Measurements from ENCODE around the gene TRABD. TPM values are rescaled to one million over a fixed set of nuclear protein-coding genes. Genes with fewer than 3 reads are reported as not detected.

TRABD gene
- total and polyA plus RNA-seq, 11 donors: 14.3 to 32.9 (median 18.0) TPM

GRCh38 chr22:50218996-50219727 is 33.4 kb downstream of the TRABD start:
- Histone ChIP-seq H3K4me3 (no peak overlapping the region), H3K27ac (no peak overlapping the region), H3K9me3 (no peaks in the 10 kb centered on the region), H3K4me1 (peaks cover 0 to 14% (median 4%) of the 10 kb centered on the region in 12 donors), H3K36me3 (peaks cover 5 to 94% (median 86%) of the 10 kb centered on the region in 9 donors), H3K27me3 (no peaks in the 10 kb centered on the region)
- DNase-seq (peak; percentile 83 to 91 (median 89)), ATAC-seq (peak; percentile 73 to 89 (median 80))
- TF ChIP-seq CTCF (IDR thresholded peaks at IDR 0.05) (no peak), POLR2A (IDR thresholded peaks at IDR 0.05) (no peak)
- intact Hi-C loops (cut with DNase I): no loop called here
- WGBS, 4 donors: 62 to 83% (median 69%) methylated on average over 34 to 42 of the region's 42 CpGs

DNA sequence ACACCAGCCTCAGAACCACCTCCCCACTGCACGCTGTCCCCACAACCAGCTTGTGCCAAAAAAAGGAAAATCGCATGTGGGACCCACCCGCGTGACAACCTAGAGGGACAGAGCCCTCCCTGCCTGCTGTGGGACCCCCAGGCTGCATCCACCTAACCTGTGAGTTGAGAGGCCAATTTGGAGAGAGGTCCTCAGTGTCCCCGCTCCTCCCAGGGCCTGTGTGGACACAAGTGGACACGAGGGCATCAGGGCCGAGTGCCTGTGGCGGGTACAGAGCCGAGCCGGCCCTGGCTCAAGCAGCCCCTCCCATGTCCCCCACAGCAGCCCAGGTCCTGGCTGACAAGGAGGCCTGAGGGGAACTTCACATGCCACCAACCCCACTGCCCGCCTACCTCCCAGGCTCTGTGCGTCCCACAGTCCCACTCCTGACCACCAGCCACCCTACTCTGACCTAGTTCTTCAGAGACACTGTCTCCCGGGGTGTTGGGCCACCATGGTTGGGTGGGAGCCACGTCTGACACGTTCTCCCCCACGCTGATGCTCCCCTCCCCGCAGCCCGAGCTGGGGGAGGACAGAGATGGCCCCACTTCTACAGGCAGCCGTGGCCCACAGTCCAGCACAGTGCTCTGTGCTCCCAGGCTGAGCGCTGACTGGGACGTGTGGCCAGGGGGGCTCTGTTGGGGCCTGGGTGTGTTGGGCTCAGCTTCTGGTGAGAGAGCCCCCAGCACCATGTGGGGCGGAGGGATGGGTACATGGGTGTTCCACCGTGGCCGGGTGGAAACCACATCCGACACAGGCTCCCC is 34.3 kb downstream of the TRABD start:
- H3K4me1 ChIP-seq: peaks cover 0 to 14% (median 4%) of the 10 kb centered on the region in 12 donors
- peaks cover 5 to 95% (median 85%) of the 10 kb centered on the region in 9 donors for H3K36me3 ChIP-seq
- 81 to 90% (median 85%) methylated on average over 13 to 25 of the region's 25 CpGs for WGBS, 4 donors
- no peaks in the 10 kb centered on the region for H3K9me3 ChIP-seq
- H3K27ac ChIP-seq: no peak overlapping the region
- intact Hi-C loops (cut with DNase I): loop anchor here in 1 of 10 donors (10.0 kb wide), 1 partner anchor 245 kb away; no protein-coding TSS in a partner anchor
- DNase-seq (no peak), ATAC-seq (peak in 2 of 4 donors; percentile 0 to 2)
- no peak for TF ChIP-seq POLR2A (IDR thresholded peaks at IDR 0.05)
- no peak for TF ChIP-seq CTCF (IDR thresholded peaks at IDR 0.05)
- no peaks in the 10 kb centered on the region for H3K27me3 ChIP-seq
- H3K4me3 ChIP-seq: no peak overlapping the region

GRCh38 chr22:50220603-50221409 is 35.1 kb downstream of the TRABD start:
- TF ChIP-seq POLR2A (IDR thresholded peaks at IDR 0.05): no peak
- no peak for TF ChIP-seq CTCF (IDR thresholded peaks at IDR 0.05)
- Histone ChIP-seq H3K9me3 (no peaks in the 10 kb centered on the region), H3K36me3 (peaks cover 5 to 97% (median 86%) of the 10 kb centered on the region in 9 donors), H3K4me3 (no peak overlapping the region), H3K27ac (no peak overlapping the region), H3K27me3 (no peaks in the 10 kb centered on the region), H3K4me1 (peaks cover 0 to 10% (median 4%) of the 10 kb centered on the region in 12 donors)
- intact Hi-C loops (cut with DNase I): loop anchor here in 1 of 10 donors (10.0 kb wide), 1 partner anchor 244 kb away; no protein-coding TSS in a partner anchor
- ATAC-seq (no peak), DNase-seq (no peak)
- 94 to 96% (median 96%) methylated on average over 36 to 45 of the region's 45 CpGs for WGBS, 4 donors

Data from heart left ventricle (tissue), 16 donors.